ENCODE data around the gene SEPTIN5.

The SEPTIN5 gene

DNA sequence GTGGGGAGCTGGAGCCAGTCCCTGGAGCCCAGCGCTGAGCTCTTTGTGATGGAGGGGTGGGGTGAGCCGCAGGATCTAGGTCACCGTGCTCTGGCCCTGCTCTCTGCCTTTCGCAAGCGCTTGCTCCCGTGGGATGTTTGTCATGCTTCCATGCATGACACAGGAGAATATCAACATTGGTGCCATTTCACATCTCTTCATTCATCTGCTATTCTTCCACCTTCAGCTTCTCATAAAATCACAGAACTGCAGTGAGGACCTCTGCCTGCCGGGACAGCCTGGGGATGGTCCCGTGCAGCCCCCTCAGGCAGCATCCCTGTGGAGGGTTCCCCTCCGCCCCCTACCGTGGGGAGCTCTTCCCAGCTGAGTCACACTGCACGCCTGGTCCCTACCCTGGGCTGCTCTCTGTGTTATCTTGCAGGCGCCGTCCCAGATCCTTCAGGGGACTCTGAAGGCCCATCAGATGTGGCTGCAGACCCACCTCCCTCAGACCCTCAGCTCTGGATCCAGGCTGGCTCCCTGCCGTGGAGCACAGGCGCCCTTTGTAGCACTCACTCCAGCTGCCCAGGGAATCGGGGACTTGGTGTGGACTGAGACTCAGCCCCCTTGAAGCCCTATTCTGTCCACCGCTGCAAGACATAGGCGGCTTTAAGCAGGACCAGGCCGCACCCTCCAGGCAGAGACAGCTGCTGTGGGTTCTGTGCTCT is 5.1 kb upstream of the SEPTIN5 start:
- TF ChIP-seq, protein P1, sequence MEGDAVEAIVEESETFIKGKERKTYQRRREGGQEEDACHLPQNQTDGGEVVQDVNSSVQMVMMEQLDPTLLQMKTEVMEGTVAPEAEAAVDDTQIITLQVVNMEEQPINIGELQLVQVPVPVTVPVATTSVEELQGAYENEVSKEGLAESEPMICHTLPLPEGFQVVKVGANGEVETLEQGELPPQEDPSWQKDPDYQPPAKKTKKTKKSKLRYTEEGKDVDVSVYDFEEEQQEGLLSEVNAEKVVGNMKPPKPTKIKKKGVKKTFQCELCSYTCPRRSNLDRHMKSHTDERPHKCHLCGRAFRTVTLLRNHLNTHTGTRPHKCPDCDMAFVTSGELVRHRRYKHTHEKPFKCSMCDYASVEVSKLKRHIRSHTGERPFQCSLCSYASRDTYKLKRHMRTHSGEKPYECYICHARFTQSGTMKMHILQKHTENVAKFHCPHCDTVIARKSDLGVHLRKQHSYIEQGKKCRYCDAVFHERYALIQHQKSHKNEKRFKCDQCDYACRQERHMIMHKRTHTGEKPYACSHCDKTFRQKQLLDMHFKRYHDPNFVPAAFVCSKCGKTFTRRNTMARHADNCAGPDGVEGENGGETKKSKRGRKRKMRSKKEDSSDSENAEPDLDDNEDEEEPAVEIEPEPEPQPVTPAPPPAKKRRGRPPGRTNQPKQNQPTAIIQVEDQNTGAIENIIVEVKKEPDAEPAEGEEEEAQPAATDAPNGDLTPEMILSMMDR (IDR thresholded peaks at IDR 0.05; ENCODE audit: extremely low read depth, missing control alignments) = no peak
- DNase-seq (ENCODE audit: low spot score) = no peak

GRCh38 chr22:19710020-19710768 is 4.1 kb upstream of the SEPTIN5 start:
- DNase-seq (ENCODE audit: low spot score) = no peak

DNA sequence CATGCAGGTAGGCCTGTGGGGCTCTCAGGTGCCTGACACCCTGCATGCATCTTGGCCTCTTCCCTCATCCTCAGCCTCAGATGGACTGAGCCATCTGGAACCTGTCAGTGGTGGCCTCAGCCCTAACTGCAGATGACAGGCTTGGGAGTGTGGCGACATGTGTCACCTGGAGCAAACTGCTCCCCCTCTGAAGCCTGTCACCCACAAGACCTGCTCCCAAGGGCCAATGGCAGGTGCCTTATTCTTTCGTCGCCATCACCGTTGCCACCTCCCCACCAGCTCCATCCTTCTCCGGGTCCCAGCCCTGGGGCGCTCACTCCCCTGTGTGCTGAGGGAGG is 3.6 kb upstream of the SEPTIN5 start:
- TF ChIP-seq, protein P1 (IDR thresholded peaks at IDR 0.05; ENCODE audit: extremely low read depth, missing control alignments) = no peak
- no peak for DNase-seq (ENCODE audit: low spot score)

More at GRCh38 chr22:19710020-19710768, 4.1 kb upstream of the SEPTIN5 start:
- TF ChIP-seq, protein P1 (IDR thresholded peaks at IDR 0.05; ENCODE audit: extremely low read depth, missing control alignments) = no peak

DNA sequence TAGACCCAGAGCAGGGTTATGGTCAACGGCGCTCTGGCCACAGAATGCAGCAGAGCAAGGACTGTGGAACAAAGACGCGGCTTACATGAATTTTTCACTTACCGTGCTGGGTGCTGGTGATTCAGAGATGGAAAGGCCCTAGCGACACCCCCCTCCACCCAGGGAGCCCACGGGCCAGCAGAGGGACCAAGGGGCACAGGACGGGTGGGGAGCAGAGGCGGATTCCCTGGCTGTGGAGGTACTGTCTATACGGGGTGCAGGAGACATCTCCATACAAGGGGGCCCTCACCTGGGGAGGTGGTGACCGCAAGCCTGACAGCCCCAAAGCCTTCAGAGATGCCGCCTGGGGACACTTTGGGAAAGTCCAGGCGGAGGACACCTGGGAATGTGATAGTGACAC is 1.1 kb upstream of the SEPTIN5 start:
- TF ChIP-seq, protein P1 (IDR thresholded peaks at IDR 0.05; ENCODE audit: extremely low read depth, missing control alignments) = no peak
- DNase-seq (ENCODE audit: low spot score) = no peak

DNA sequence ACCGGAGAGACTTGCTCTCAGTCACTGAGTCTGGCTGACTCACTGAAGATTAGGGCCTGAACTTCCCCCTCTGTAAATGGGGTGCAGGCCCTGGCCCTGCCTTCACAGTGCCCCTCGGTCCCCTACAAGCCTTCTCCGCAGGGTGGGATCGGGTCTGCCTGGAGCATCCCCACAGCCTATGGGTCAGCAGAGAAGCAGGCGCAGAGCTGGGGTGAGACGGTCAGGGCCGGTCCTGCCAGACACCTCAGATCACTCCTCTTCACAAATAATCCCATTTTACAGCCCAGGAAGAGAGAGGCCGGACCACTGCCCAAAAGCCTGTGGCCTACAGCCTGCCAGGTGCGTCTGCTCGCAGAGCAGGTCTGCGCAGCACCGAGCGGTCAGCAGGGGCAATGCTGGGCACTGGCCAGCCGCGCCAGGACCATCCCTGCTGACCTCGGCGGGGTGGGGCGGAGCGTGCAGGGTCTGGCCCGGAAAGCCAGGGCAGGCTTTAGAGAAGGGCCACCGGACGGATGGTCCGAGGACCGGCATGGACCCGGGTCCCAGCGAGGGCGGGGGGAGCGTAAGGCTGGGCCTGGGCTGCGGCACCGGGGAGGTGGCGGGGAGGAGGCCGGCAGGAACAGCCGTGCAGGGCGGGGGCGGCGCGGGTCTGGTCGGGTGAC is 522 bp upstream of the SEPTIN5 start:
- no peak for DNase-seq (ENCODE audit: low spot score)

GRCh38 chr22:19715188-19715930 is 1.1 kb downstream of the SEPTIN5 start:
- TF ChIP-seq, protein P1 (IDR thresholded peaks at IDR 0.05; ENCODE audit: extremely low read depth, missing control alignments) = no peak
- DNase-seq (ENCODE audit: low spot score) = peak; percentile 39

More for the DNA sequence above, 522 bp upstream of the SEPTIN5 start:
- TF ChIP-seq, protein P1 (IDR thresholded peaks at IDR 0.05; ENCODE audit: extremely low read depth, missing control alignments) = no peak
